DMS153 treated with DMSO at 0.1 percent for 48 hours (cell line): ENCODE results near the gene EXOC1.
A peak's percentile ranks its signal among the peaks of the same experiment; 100 is the strongest.

ENCODE experiments used
- DNase-seq: peaks from one replicate; lab custom pipeline; 2025; ENCODE audit not compliant: unreplicated experiment; lab: John Stamatoyannopoulos, UW

Gene EXOC1

GRCh38 chr4:55947912-55948725 is 94.7 kb downstream of the EXOC1 start:
- no peak for DNase-seq

GRCh38 chr4:55948726-55949481 is 95.5 kb downstream of the EXOC1 start, which contains the start of gene CEP135:
Gene CEP135 (plus strand): TSS chr4:55948945. CDS start chr4:55952131, 3,186 bp downstream.
- DNase-seq = peak; percentile 76

GRCh38 chr4:55949482-55949802 is 96.0 kb downstream of the EXOC1 start:
- no peak for DNase-seq

GRCh38 chr4:55951191-55951922 is 97.9 kb downstream of the EXOC1 start:
- no peak for DNase-seq
